ENCODE measurements around the gene NR2C2.
"Not testable (repeated sequence)": the region's sequence is repeated elsewhere in the genome, so short reads cannot be mapped to it uniquely, and the experiment has no call there.

NR2C2 gene

GRCh38 chr3:14997941-14998340 is 50.6 kb downstream of the NR2C2 start:
- no peak overlapping the region for H3K4me3 ChIP-seq (ENCODE audit: low read length in 2 of 2)
- no peak overlapping the region for H2BK15ac ChIP-seq (ENCODE audit: low read length)
- no peak for DNase-seq (ENCODE audit: low spot score)
- no peak overlapping the region for H3K14ac ChIP-seq (ENCODE audit: low read length)
- H3K23ac ChIP-seq (ENCODE audit: low read depth, low read length, poor library complexity), result no peak overlapping the region
- peaks cover 4% of the 10 kb centered on the region for H3K79me1 ChIP-seq (ENCODE audit: low read depth, low read length)
- H3K4me2 ChIP-seq (ENCODE audit: insufficient read depth, low read length, poor library complexity, severe bottlenecking), result no peak overlapping the region
- WGBS, 2 donors (ENCODE audit: extremely low coverage in 2 of 2, insufficient read length in 2 of 2, insufficient replicate concordance in 1 of 2), result no CpG with 5 or more reads among the region's 1 CpG
- H2BK120ac ChIP-seq (ENCODE audit: low read depth, low read length), result no peak overlapping the region
- H4K91ac ChIP-seq (ENCODE audit: low read depth, low read length, poor library complexity), result no peak overlapping the region
- H3K4ac ChIP-seq (ENCODE audit: low read length), result no peak overlapping the region
- no peak overlapping the region for H2AFZ ChIP-seq (ENCODE audit: low read length)
- no peak overlapping the region for H3K18ac ChIP-seq (ENCODE audit: low read length)
- H3K9ac ChIP-seq (ENCODE audit: low read depth, low read length, poor library complexity), result no peak overlapping the region
- H3K4me1 ChIP-seq (ENCODE audit: control insufficient read depth in 2 of 2, insufficient read depth in 1 of 2, low read depth in 1 of 2, low read length in 2 of 2), result no peaks in the 10 kb centered on the region
- peaks cover 0 to 15% of the 10 kb centered on the region in 2 donors for H3K36me3 ChIP-seq (replicated peaks in 1 of 2; ENCODE audit: control insufficient read depth in 2 of 2, insufficient read depth in 2 of 2, low read length in 2 of 2)
- no peak overlapping the region for H2AK5ac ChIP-seq (ENCODE audit: low read depth, low read length)
- H3K27me3 ChIP-seq (ENCODE audit: control insufficient read depth in 3 of 3, insufficient read depth in 3 of 3, low read depth in 1 of 3, low read length in 3 of 3), result no peaks in the 10 kb centered on the region
- peaks cover 0 to 5% of the 10 kb centered on the region in 2 donors for H3K9me3 ChIP-seq (replicated peaks in 1 of 2; ENCODE audit: control insufficient read depth in 2 of 2, insufficient read depth in 1 of 2, low read depth in 1 of 2, low read length in 2 of 2)
- H3K27ac ChIP-seq (replicated peaks; ENCODE audit: low read length), result no peak overlapping the region
- no peak overlapping the region for H2BK12ac ChIP-seq (ENCODE audit: low read length)
- no peak overlapping the region for H2BK5ac ChIP-seq (ENCODE audit: low read length)
- H4K8ac ChIP-seq (ENCODE audit: low read depth, low read length), result no peak overlapping the region

GRCh38 chr3:14999182-14999581 is 51.8 kb downstream of the NR2C2 start:
- not testable (repeated sequence) for H2BK5ac ChIP-seq (ENCODE audit: low read length); H2AFZ ChIP-seq (ENCODE audit: low read length); H4K91ac ChIP-seq (ENCODE audit: low read depth, low read length, poor library complexity); H2BK12ac ChIP-seq (ENCODE audit: low read length); H4K8ac ChIP-seq (ENCODE audit: low read depth, low read length); H3K27me3 ChIP-seq (ENCODE audit: control insufficient read depth in 3 of 3, insufficient read depth in 3 of 3, low read depth in 1 of 3, low read length in 3 of 3); H3K23ac ChIP-seq (ENCODE audit: low read depth, low read length, poor library complexity); H3K9me3 ChIP-seq (replicated peaks in 1 of 2; ENCODE audit: control insufficient read depth in 2 of 2, insufficient read depth in 1 of 2, low read depth in 1 of 2, low read length in 2 of 2); H3K27ac ChIP-seq (replicated peaks; ENCODE audit: low read length); H3K4me3 ChIP-seq (ENCODE audit: low read length in 2 of 2); H3K18ac ChIP-seq (ENCODE audit: low read length); H3K4me1 ChIP-seq (ENCODE audit: control insufficient read depth in 2 of 2, insufficient read depth in 1 of 2, low read depth in 1 of 2, low read length in 2 of 2); DNase-seq (ENCODE audit: low spot score); H2AK5ac ChIP-seq (ENCODE audit: low read depth, low read length); H3K14ac ChIP-seq (ENCODE audit: low read length); H3K9ac ChIP-seq (ENCODE audit: low read depth, low read length, poor library complexity); H2BK120ac ChIP-seq (ENCODE audit: low read depth, low read length); H3K4me2 ChIP-seq (ENCODE audit: insufficient read depth, low read length, poor library complexity, severe bottlenecking); H3K79me1 ChIP-seq (ENCODE audit: low read depth, low read length); H2BK15ac ChIP-seq (ENCODE audit: low read length); H3K4ac ChIP-seq (ENCODE audit: low read length)
- peaks cover 3 to 22% of the 10 kb centered on the region in 2 donors for H3K36me3 ChIP-seq (replicated peaks in 1 of 2; ENCODE audit: control insufficient read depth in 2 of 2, insufficient read depth in 2 of 2, low read length in 2 of 2)
- WGBS, 2 donors (ENCODE audit: extremely low coverage in 2 of 2, insufficient read length in 2 of 2, insufficient replicate concordance in 1 of 2), result no CpG with 5 or more reads among the region's 6 CpGs

GRCh38 chr3:15007681-15008141 is 60.3 kb downstream of the NR2C2 start:
- Histone ChIP-seq H2AK5ac (ENCODE audit: low read depth, low read length) (no peak overlapping the region), H3K36me3 (replicated peaks in 1 of 2; ENCODE audit: control insufficient read depth in 2 of 2, insufficient read depth in 2 of 2, low read length in 2 of 2) (peaks cover 12 to 69% of the 10 kb centered on the region in 2 donors), H3K27ac (replicated peaks; ENCODE audit: low read length) (no peak overlapping the region), H2BK5ac (ENCODE audit: low read length) (no peak overlapping the region), H3K23ac (ENCODE audit: low read depth, low read length, poor library complexity) (no peak overlapping the region), H2BK12ac (ENCODE audit: low read length) (no peak overlapping the region), H2AFZ (ENCODE audit: low read length) (no peak overlapping the region), H4K8ac (ENCODE audit: low read depth, low read length) (no peak overlapping the region), H3K4me3 (ENCODE audit: low read length in 2 of 2) (no peak overlapping the region), H3K9me3 (replicated peaks in 1 of 2; ENCODE audit: control insufficient read depth in 2 of 2, insufficient read depth in 1 of 2, low read depth in 1 of 2, low read length in 2 of 2) (peaks cover 0 to 9% of the 10 kb centered on the region in 2 donors), H3K9ac (ENCODE audit: low read depth, low read length, poor library complexity) (no peak overlapping the region), H3K4me1 (ENCODE audit: control insufficient read depth in 2 of 2, insufficient read depth in 1 of 2, low read depth in 1 of 2, low read length in 2 of 2) (peaks cover 0 to 5% of the 10 kb centered on the region in 2 donors), H2BK15ac (ENCODE audit: low read length) (no peak overlapping the region), H4K91ac (ENCODE audit: low read depth, low read length, poor library complexity) (no peak overlapping the region), H3K4ac (ENCODE audit: low read length) (no peak overlapping the region), H3K4me2 (ENCODE audit: insufficient read depth, low read length, poor library complexity, severe bottlenecking) (no peak overlapping the region), H3K27me3 (ENCODE audit: control insufficient read depth in 3 of 3, insufficient read depth in 3 of 3, low read depth in 1 of 3, low read length in 3 of 3) (no peaks in the 10 kb centered on the region), H2BK120ac (ENCODE audit: low read depth, low read length) (no peak overlapping the region), H3K14ac (ENCODE audit: low read length) (no peak overlapping the region), H3K18ac (ENCODE audit: low read length) (no peak overlapping the region), H3K79me1 (ENCODE audit: low read depth, low read length) (no peaks in the 10 kb centered on the region)
- no CpG with 5 or more reads among the region's 4 CpGs for WGBS, 2 donors (ENCODE audit: extremely low coverage in 2 of 2, insufficient read length in 2 of 2, insufficient replicate concordance in 1 of 2)
- no peak for DNase-seq (ENCODE audit: low spot score)

- Histone ChIP-seq H2AFZ (ENCODE audit: low read length) (no peak overlapping the region), H3K4me3 (ENCODE audit: low read length in 2 of 2) (no peak overlapping the region), H2BK12ac (ENCODE audit: low read length) (no peak overlapping the region), H2BK120ac (ENCODE audit: low read depth, low read length) (no peak overlapping the region), H3K23ac (ENCODE audit: low read depth, low read length, poor library complexity) (no peak overlapping the region), H4K91ac (ENCODE audit: low read depth, low read length, poor library complexity) (no peak overlapping the region), H3K4me2 (ENCODE audit: insufficient read depth, low read length, poor library complexity, severe bottlenecking) (no peak overlapping the region), H3K9ac (ENCODE audit: low read depth, low read length, poor library complexity) (no peak overlapping the region), H2BK15ac (ENCODE audit: low read length) (no peak overlapping the region), H2BK5ac (ENCODE audit: low read length) (no peak overlapping the region), H3K27me3 (ENCODE audit: control insufficient read depth in 3 of 3, insufficient read depth in 3 of 3, low read depth in 1 of 3, low read length in 3 of 3) (no peaks in the 10 kb centered on the region), H2AK5ac (ENCODE audit: low read depth, low read length) (no peak overlapping the region), H3K4me1 (ENCODE audit: control insufficient read depth in 2 of 2, insufficient read depth in 1 of 2, low read depth in 1 of 2, low read length in 2 of 2) (peaks cover 0 to 4% of the 10 kb centered on the region in 2 donors), H3K79me1 (ENCODE audit: low read depth, low read length) (no peaks in the 10 kb centered on the region), H3K36me3 (replicated peaks in 1 of 2; ENCODE audit: control insufficient read depth in 2 of 2, insufficient read depth in 2 of 2, low read length in 2 of 2) (peaks cover 18 to 77% of the 10 kb centered on the region in 2 donors), H3K14ac (ENCODE audit: low read length) (no peak overlapping the region), H4K8ac (ENCODE audit: low read depth, low read length) (no peak overlapping the region), H3K9me3 (replicated peaks in 1 of 2; ENCODE audit: control insufficient read depth in 2 of 2, insufficient read depth in 1 of 2, low read depth in 1 of 2, low read length in 2 of 2) (peaks cover 0 to 6% of the 10 kb centered on the region in 2 donors), H3K27ac (replicated peaks; ENCODE audit: low read length) (no peak overlapping the region), H3K4ac (ENCODE audit: low read length) (no peak overlapping the region), H3K18ac (ENCODE audit: low read length) (no peak overlapping the region)
- WGBS, 2 donors (ENCODE audit: extremely low coverage in 2 of 2, insufficient read length in 2 of 2, insufficient replicate concordance in 1 of 2), result no CpG with 5 or more reads among the region's 5 CpGs
- no peak for DNase-seq (ENCODE audit: low spot score)
These were observed 61.8 kb downstream of the NR2C2 start for GRCh38 chr3:15009167-15009566.
